GM18907 (cell line): Measurements from ENCODE around the gene MUSTN1.

Experiments
- ATAC-seq: cut with Tn5 transposase; IDR thresholded peaks from one replicate; pipeline ENCODE4 v1.9.1; 2021; ENCODE audit warnings: mild to moderate bottlenecking, moderate library complexity; ENCODE audit not compliant: unreplicated experiment

Gene MUSTN1

GRCh38 chr3:52809662-52810377, 25.0 kb downstream of the MUSTN1 start:
- no peak for ATAC-seq

- ATAC-seq = no peak
Observed at GRCh38 chr3:52809149-52809548, 25.7 kb downstream of the MUSTN1 start.

GRCh38 chr3:52805270-52806039, 29.4 kb downstream of the MUSTN1 start:
- no peak for ATAC-seq

- ATAC-seq = no peak
Observed at GRCh38 chr3:52801839-52802238, 33.0 kb downstream of the MUSTN1 start.

- no peak for ATAC-seq
Observed at GRCh38 chr3:52800079-52800478, 34.7 kb downstream of the MUSTN1 start.

GRCh38 chr3:52798978-52799476, 35.8 kb downstream of the MUSTN1 start:
- ATAC-seq = no peak

GRCh38 chr3:52798376-52798977, 36.3 kb downstream of the MUSTN1 start:
- ATAC-seq = no peak

GRCh38 chr3:52796411-52796810, 38.4 kb downstream of the MUSTN1 start:
- ATAC-seq = no peak

- ATAC-seq = no peak
Observed at GRCh38 chr3:52795298-52795900, 39.4 kb downstream of the MUSTN1 start.

GRCh38 chr3:52794612-52795099, 40.2 kb downstream of the MUSTN1 start, which contains the start of gene ITIH3:
TSS of gene ITIH3 (plus strand) at chr3:52794796. CDS start at chr3:52794804, 8 bp downstream.
- no peak for ATAC-seq

- ATAC-seq = no peak
Observed at GRCh38 chr3:52793702-52794611, 40.9 kb downstream of the MUSTN1 start.

GRCh38 chr3:52792961-52793695, 41.7 kb downstream of the MUSTN1 start:
- no peak for ATAC-seq

- no peak for ATAC-seq
Observed at GRCh38 chr3:52792413-52792812, 42.4 kb downstream of the MUSTN1 start.

- ATAC-seq = no peak
Observed at GRCh38 chr3:52791928-52792327, 42.9 kb downstream of the MUSTN1 start.

- ATAC-seq = no peak
Observed at GRCh38 chr3:52791366-52791765, 43.5 kb downstream of the MUSTN1 start.

GRCh38 chr3:52790741-52791140, 44.1 kb downstream of the MUSTN1 start:
- ATAC-seq = no peak

- no peak for ATAC-seq
Observed at GRCh38 chr3:52790337-52790736, 44.5 kb downstream of the MUSTN1 start.

- ATAC-seq = no peak
Observed at GRCh38 chr3:52789746-52790040, 45.1 kb downstream of the MUSTN1 start.

- no peak for ATAC-seq
Observed at GRCh38 chr3:52788890-52789745, 45.7 kb downstream of the MUSTN1 start.
